GM10266 (cell line): ENCODE measurements around the gene CNTN2.

Source experiments
- DNase-seq: peaks from one replicate; pipeline ENCODE4 v3.0.0; 2012; ENCODE audit errors: extremely low spot score
- CTCF ChIP-seq: IDR thresholded peaks from 2 replicates; pipeline ENCODE4 v1.5.1; 2012; ENCODE audit warnings: mild to moderate bottlenecking, low read depth; ENCODE audit not compliant: control insufficient read depth, insufficient read depth; ENCODE audit errors: missing control alignments

Gene CNTN2

GRCh38 chr1:205071801-205072200 is 28.8 kb downstream of the CNTN2 start:
- TF ChIP-seq CTCF, result no peak
- no peak for DNase-seq

GRCh38 chr1:205072286-205072685 is 29.3 kb downstream of the CNTN2 start:
- no peak for DNase-seq
- TF ChIP-seq CTCF, result no peak

DNA sequence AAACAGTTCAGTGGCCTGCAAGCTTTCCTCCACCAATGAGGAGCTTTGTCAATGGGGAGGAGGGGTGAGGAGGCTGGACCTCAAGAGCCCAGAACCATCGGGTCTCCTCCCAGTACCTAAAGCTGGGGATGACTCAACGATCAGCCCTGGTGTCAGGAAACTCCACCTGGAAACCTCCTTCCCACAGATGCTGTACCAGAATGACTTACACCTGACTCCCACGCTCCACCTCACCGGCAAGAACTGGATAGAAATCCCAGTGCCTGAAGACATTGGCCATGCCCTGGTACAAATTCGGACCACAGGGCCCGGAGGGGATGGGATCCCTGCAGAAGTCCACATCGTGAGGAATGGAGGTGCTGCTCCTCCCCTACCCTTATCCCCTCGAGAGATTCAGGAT is 29.9 kb downstream of the CNTN2 start:
- DNase-seq, result no peak
- TF ChIP-seq CTCF, result no peak

DNA sequence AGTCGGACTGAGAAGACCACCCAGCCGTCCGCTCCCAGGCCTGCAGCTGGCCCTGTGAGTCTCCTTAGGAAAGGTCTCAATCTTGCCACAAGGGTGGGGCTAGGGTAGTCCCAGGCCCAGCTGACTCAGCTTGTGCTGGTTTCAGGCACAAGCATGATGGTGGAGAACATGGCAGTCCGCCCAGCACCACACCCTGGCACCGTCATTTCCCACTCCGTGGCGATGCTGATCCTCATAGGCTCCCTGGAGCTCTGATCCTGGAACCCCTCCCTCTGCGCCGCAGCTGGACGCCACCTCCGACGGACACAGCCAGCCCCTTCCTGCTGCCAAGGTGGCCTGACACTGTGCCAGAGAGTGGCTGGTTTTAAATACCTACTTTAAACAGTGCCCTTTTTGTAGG is 30.5 kb downstream of the CNTN2 start:
- DNase-seq, result no peak
- TF ChIP-seq CTCF, result no peak

- no peak for DNase-seq
- no peak for TF ChIP-seq CTCF
These were observed 31.1 kb downstream of the CNTN2 start for GRCh38 chr1:205074084-205074483.

- TF ChIP-seq CTCF, result no peak
- DNase-seq, result no peak
These were observed 31.5 kb downstream of the CNTN2 start for GRCh38 chr1:205074513-205074912.

DNA sequence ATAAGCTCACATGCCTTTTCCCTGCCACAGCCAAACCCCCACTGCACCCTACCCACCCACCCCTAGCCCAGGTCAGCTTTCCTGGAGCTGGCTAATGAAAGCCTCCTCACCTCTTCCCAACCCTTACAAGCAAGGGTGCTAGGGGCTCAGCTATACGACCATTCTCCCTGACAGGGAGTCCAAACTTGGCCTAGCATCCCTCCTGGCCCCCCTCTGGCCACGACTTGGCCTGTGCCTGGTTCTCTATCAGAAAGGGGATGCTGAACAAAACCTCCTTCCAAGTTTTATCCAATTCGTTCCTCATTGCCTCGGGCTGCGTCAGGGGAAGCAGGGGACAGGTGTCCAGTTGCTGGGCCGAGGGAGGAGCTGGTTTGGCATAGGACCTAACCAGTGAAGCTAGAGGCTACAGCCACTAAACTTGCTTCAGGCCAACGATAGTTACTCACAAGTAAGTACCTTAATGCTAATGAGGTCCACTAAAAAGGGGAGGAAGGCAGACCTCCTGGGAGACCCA is 32.7 kb downstream of the CNTN2 start:
- no peak for TF ChIP-seq CTCF
- DNase-seq, result no peak
